ENCODE measurements around the gene HERPUD2.

Gene HERPUD2

DNA sequence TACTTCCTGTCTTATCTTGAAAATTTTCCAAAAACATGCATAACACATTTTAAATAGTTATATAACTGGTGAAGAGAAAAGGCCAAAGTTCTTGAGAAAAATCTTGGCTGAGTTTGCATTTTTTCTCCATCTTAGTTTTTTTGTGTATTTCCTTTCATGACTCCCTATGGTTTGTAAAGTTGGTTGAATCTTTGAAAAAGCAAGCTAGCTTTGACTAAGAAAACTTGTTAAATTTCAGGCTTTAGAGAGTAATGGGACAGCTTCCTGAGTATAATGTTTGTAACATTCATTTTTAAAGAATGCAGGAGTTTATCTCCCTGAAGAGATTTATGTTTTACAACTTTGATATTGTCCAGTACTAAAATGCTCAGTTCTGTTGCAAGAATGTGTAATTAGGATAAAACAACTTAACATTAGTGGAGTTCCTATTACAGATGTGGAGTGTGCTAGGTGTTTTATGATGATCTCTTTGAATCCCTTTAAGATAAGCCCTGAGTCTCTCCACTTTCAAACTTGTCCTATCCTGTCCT, 11.1 kb upstream of the HERPUD2 start:
- CTCF ChIA-PET, result interaction anchor here (0.8 to 28.5 kb wide), 4 partner anchors 9 to 94 kb away, joined by 3 to 334 read pairs (median 48); partner anchors contain the start of gene HERPUD2
- no peak for DNase-seq (ENCODE audit: extremely low spot score)
- TF ChIP-seq, protein P1, sequence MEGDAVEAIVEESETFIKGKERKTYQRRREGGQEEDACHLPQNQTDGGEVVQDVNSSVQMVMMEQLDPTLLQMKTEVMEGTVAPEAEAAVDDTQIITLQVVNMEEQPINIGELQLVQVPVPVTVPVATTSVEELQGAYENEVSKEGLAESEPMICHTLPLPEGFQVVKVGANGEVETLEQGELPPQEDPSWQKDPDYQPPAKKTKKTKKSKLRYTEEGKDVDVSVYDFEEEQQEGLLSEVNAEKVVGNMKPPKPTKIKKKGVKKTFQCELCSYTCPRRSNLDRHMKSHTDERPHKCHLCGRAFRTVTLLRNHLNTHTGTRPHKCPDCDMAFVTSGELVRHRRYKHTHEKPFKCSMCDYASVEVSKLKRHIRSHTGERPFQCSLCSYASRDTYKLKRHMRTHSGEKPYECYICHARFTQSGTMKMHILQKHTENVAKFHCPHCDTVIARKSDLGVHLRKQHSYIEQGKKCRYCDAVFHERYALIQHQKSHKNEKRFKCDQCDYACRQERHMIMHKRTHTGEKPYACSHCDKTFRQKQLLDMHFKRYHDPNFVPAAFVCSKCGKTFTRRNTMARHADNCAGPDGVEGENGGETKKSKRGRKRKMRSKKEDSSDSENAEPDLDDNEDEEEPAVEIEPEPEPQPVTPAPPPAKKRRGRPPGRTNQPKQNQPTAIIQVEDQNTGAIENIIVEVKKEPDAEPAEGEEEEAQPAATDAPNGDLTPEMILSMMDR (IDR thresholded peaks at IDR 0.05; ENCODE audit: control extremely low read depth, extremely low read depth, low read depth, missing control alignments), result no peak
- POLR2A ChIA-PET, result no interaction called here

DNA sequence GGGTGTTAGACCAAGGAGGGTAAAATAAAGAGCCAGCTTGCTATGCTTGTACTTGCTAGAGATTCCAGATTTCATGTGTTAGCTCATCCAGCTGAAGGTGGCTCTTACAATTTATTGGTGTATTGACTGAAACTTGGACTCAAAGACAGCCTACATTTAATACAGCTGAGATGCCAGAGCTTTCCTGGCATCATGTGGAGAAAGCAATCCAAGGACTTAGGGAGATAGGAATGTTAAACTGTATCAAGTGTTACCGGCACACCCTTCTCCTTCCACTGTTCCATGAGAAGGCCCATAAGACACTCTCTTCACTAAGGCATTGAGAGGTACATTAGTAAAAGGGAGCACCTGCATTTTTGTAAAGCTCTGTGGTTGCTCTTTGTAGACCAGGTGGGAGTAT, 9.3 kb upstream of the HERPUD2 start:
- TF ChIP-seq, protein P1 (IDR thresholded peaks at IDR 0.05; ENCODE audit: control extremely low read depth, extremely low read depth, low read depth, missing control alignments), result no peak
- POLR2A ChIA-PET, result interaction anchor here (1.4 kb wide), 1 partner anchor 25 kb away, joined by 4 read pairs; no protein-coding TSS in a partner anchor
- DNase-seq (ENCODE audit: extremely low spot score), result no peak
- CTCF ChIA-PET, result interaction anchor here (0.7 to 28.5 kb wide), 5 partner anchors 7 to 213 kb away, joined by 3 to 334 read pairs (median 5); partner anchors contain the start of gene HERPUD2

DNA sequence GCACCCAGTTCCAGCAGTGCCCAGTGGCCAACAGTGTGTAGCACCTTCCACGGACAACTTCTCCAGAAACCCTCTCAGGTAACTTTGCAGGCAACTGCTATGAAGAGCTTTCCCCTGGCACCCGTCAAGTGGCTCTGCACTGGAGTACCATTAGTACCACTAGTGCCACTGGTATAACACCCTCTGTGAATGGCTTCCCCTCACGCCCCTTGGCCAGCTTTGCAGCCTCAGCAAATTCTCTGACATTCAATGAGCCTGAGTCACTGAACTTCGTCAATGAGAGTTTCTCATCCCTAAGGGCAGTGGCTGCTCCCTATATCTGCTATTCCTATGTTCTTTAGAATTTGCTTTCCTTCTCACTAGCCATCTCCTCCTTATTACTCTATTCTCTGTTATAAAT, 7.6 kb upstream of the HERPUD2 start:
- TF ChIP-seq, protein P1 (IDR thresholded peaks at IDR 0.05; ENCODE audit: control extremely low read depth, extremely low read depth, low read depth, missing control alignments), result no peak
- ChIA-PET CTCF (interaction anchor here (3.8 to 28.5 kb wide), 2 partner anchors 10 to 23 kb away, joined by 16 to 334 read pairs; no protein-coding TSS in a partner anchor), POLR2A (no interaction called here)
- DNase-seq (ENCODE audit: extremely low spot score), result no peak

DNA sequence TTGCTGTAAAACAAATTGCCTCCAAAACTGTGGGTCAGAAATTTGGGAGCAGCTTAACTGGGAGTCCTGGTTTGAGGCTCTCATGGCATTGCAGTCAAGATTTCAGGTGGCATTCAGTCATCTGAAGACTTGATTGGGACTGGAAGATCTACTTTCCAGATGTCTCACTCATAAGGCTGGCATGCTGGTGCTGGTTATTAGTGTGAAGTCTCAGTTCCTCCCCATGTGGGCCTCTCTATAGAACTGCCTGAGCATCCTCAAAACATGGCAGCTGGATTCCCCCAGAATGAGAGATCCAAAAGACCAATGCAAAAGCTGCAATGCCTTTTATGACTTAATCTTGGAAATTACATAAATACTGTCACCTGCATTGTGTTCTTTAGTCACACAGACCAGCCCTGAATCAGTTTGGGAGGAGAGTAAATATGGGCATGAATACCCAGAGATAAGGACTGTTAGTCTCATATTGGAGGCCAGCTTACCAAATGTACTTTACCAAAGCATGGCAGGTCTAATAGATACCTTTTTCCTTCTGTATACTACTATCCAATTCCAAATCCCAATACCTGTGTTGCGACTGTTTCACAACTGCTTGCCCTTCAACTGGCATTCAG, 6.5 kb upstream of the HERPUD2 start:
- TF ChIP-seq, protein P1 (IDR thresholded peaks at IDR 0.05; ENCODE audit: control extremely low read depth, extremely low read depth, low read depth, missing control alignments), result no peak
- DNase-seq (ENCODE audit: extremely low spot score), result no peak
- ChIA-PET CTCF (interaction anchor here (1.2 to 28.5 kb wide), 4 partner anchors 9 to 44 kb away, joined by 3 to 334 read pairs (median 12); no protein-coding TSS in a partner anchor), POLR2A (no interaction called here)

DNA sequence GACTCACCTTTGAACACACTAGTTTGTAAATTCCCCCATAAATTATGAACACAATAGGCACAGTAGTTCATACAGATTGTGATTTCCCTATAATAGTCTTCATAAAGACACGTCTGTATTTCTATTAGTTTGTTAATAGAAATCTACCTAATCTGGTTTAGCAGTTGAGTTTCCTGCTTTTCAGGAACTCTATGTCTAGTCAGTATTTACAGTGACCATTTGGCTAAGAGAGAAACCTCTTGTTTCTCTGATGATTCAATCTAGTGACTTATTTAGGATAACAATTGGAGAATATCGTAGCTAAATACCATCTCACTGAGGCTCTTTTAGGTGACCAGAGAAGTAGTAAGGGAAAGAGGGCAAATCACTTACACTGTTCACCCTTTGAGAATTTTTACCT, 5.9 kb upstream of the HERPUD2 start:
- ChIA-PET CTCF (interaction anchor here (1.2 to 28.5 kb wide), 5 partner anchors 9 to 206 kb away, joined by 3 to 334 read pairs (median 9); no protein-coding TSS in a partner anchor), POLR2A (no interaction called here)
- TF ChIP-seq, protein P1 (IDR thresholded peaks at IDR 0.05; ENCODE audit: control extremely low read depth, extremely low read depth, low read depth, missing control alignments), result no peak
- no peak for DNase-seq (ENCODE audit: extremely low spot score)

DNA sequence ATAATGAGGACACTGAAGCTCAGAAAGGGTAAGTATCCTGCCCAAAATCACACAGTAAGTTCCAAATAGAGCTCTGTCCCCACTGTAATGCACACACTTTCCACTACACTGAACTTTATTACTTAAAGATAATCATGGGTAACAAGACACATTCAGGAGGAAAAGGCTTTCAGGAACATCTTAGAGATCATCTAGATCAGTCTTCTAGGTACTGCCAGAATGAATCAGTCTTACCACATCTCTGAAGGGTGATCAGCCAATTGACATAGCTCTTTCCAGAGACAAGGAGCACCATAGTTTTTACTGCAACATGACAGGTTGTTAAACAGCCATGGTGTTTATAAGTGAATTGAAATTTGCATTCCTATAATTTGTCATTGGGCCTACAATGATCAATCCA, 5.4 kb upstream of the HERPUD2 start:
- ChIA-PET POLR2A (no interaction called here), CTCF (interaction anchor here (0.8 to 28.5 kb wide), 6 partner anchors 7 to 217 kb away, joined by 3 to 334 read pairs (median 12); no protein-coding TSS in a partner anchor)
- TF ChIP-seq, protein P1 (IDR thresholded peaks at IDR 0.05; ENCODE audit: control extremely low read depth, extremely low read depth, low read depth, missing control alignments), result no peak
- no peak for DNase-seq (ENCODE audit: extremely low spot score)

Data from GM10248 (cell line).